AG10803 (cell line): Measurements from ENCODE around the gene DOCK1.

Experiments used
- DNase-seq: peaks from one replicate; pipeline ENCODE4 v3.0.0; 2010; ENCODE audit warnings: low read depth
- H3K4me3 ChIP-seq: 2 replicates; pipeline ENCODE4 v1.5.1; 2011; ENCODE audit warnings: mild to moderate bottlenecking, low read length, control low read depth
- TF ChIP-seq, protein P1 (sequence below): conservative IDR thresholded peaks from 2 replicates; pipeline ENCODE4 v1.5.1; 2011; ENCODE audit warnings: mild to moderate bottlenecking, low read length, control low read depth, inconsistent platforms

DOCK1 gene

DNA sequence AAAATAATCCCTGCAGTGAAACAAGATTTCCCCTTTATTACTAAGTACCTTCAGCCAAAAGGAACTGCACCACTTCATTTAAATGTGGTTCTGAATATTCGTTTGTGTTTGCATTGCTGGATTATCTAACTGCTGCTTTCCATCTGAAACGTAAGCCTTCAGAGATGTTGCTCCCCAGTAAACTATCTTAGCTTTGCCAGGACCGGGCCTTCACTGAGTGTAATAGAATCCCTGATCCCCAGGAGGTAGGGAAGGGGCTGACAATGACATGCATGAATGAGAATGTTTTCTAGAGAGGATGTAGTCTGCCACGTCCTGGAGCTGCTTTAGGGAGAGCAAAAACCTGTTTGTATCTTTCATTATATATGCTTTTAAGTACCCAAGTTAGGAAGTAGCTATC lies 310.6 kb downstream of the DOCK1 start:
- TF ChIP-seq, protein P1, sequence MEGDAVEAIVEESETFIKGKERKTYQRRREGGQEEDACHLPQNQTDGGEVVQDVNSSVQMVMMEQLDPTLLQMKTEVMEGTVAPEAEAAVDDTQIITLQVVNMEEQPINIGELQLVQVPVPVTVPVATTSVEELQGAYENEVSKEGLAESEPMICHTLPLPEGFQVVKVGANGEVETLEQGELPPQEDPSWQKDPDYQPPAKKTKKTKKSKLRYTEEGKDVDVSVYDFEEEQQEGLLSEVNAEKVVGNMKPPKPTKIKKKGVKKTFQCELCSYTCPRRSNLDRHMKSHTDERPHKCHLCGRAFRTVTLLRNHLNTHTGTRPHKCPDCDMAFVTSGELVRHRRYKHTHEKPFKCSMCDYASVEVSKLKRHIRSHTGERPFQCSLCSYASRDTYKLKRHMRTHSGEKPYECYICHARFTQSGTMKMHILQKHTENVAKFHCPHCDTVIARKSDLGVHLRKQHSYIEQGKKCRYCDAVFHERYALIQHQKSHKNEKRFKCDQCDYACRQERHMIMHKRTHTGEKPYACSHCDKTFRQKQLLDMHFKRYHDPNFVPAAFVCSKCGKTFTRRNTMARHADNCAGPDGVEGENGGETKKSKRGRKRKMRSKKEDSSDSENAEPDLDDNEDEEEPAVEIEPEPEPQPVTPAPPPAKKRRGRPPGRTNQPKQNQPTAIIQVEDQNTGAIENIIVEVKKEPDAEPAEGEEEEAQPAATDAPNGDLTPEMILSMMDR, result no peak
- H3K4me3 ChIP-seq, result no peak overlapping the region
- DNase-seq, result no peak

DNA sequence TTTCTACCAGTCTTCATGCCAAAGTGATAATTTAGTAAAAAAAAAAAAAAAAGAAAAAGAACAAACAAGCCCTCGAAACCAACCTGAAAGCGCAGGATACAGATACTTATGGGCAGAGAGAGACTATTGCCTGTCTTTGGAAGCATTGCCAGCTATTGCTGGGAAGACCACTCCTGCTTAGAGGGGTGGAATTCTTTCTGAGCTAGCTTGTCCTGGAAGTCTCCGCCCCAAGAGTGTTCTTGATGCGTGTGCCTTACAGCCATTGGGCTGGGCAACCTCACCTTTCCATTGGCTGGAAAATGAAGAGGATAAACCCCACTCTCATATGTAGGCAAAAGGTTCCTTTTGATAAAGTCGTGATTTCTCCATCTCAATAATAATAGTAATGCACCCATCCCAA lies 311.0 kb downstream of the DOCK1 start:
- no peak for DNase-seq
- H3K4me3 ChIP-seq, result no peak overlapping the region
- TF ChIP-seq, protein P1, result no peak

DNA sequence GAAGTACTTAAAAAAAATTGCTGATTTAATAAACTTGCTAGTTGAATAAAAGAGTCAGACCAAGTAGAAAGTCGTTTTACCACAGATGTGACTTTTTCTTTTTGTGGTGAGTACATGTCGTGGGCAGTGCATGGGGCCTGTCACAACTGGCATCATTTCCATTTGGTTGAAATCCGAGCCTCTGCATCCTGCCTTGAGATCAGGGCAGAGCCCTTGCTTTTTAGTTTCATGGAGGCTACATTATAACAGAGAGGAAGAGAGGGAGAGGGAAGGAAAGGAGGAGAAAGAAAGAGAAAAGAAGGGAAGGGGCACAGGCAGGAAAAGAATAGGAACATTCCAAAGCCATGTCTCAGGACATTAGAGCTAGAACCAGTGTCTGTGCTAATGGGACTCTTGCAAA lies 311.6 kb downstream of the DOCK1 start:
- DNase-seq, result peak; percentile 29

DNA sequence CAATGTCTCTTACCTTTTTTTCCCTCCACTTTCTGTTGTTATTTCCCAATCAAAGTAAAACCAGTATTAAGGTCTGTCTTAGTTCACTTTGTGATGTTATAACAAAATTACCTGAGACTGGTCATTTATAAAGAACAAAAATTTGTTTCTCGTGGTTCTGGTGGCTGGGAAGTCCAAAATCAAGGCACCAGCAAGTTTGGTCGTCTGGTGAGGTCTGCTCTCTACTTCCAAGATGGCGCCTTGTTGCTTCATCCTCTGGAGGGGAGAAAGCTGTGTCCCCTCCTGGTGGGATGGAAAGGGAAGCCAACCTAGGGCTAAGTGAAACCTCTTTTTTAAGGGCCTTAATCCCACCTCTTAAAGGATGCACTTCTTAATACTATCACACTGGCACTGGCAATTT lies 313.4 kb downstream of the DOCK1 start:
- no peak for DNase-seq
- TF ChIP-seq, protein P1, result no peak
- H3K4me3 ChIP-seq, result no peak overlapping the region

More for the DNA sequence above, 311.6 kb downstream of the DOCK1 start:
- TF ChIP-seq, protein P1, result no peak
- no peak overlapping the region for H3K4me3 ChIP-seq

DNA sequence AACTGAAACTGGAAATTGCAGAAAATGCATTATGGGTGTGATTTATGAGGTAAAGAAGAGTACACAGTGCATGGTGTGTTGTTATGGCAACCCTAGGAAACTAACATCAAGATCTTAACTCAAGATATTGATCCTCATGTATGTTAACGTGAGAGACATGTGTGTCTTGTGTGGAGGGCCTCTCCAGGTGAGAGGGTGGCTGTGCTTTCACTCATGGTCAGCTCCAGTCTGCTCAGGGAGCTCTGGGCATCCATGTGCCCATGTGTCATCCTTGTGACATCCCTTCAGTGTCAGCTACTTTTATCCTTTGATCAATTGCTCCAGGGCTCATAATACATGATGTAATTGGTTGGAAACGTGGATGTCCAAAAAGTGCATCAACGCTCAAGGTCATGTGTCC lies 316.1 kb downstream of the DOCK1 start:
- TF ChIP-seq, protein P1, result no peak
- no peak overlapping the region for H3K4me3 ChIP-seq
- DNase-seq, result no peak

DNA sequence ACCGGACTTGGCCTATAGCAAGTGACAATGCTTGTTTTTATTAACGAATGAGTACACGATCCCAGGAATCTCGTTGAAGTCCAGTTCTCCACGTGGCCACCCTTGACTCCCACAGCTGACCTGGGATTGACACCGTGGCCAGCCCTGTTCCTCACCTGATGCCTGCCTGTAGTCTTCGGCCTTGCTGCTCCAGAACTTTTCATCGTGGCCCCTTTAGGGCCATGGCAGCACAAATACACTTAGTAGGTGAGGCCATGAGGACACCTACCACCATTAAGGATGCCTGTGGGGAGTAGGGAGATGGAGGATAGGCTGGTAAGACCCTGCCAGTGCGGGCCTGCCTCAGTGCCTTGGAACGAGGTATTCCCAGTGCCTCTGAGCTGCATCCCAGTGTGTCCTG lies 321.8 kb downstream of the DOCK1 start:
- TF ChIP-seq, protein P1, result no peak
- no peak for DNase-seq
- no peak overlapping the region for H3K4me3 ChIP-seq

DNA sequence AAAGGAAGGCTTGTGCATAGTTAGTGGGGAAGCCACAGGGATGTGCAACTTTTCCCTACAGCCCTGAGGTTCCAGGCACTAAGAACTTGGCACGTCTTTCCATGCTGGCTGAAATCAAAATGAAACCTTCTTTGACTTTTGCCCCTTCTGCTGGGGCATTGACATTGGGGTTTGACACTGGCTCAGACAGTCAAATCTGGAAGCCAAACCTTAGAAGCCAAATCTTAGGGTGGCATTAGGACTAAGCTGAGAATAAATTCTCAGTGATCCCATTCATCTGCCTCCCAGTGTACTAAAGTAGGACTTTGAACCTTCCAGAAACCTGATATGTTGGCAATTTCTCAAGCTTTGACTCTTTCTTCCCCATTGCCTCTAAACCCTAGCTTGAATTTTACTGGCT lies 322.4 kb downstream of the DOCK1 start:
- TF ChIP-seq, protein P1, result no peak
- no peak for DNase-seq
- H3K4me3 ChIP-seq, result no peak overlapping the region
